Measurements from ENCODE around the gene LRP8.

GRCh38 chr1:53285546-53285945 lies 42.3 kb downstream of the LRP8 start:
- TF ChIP-seq POLR2A (IDR thresholded peaks at IDR 0.05) (no peak), CTCF (IDR thresholded peaks at IDR 0.05 in 8 of 11, conservative IDR thresholded peaks at IDR 0.05 in 3 of 11) (no peak), POLR2AphosphoS5 (IDR thresholded peaks at IDR 0.05) (no peak)

Data from spleen (tissue), 7 donors.